ENCODE measurements around the gene STX4.

DNA sequence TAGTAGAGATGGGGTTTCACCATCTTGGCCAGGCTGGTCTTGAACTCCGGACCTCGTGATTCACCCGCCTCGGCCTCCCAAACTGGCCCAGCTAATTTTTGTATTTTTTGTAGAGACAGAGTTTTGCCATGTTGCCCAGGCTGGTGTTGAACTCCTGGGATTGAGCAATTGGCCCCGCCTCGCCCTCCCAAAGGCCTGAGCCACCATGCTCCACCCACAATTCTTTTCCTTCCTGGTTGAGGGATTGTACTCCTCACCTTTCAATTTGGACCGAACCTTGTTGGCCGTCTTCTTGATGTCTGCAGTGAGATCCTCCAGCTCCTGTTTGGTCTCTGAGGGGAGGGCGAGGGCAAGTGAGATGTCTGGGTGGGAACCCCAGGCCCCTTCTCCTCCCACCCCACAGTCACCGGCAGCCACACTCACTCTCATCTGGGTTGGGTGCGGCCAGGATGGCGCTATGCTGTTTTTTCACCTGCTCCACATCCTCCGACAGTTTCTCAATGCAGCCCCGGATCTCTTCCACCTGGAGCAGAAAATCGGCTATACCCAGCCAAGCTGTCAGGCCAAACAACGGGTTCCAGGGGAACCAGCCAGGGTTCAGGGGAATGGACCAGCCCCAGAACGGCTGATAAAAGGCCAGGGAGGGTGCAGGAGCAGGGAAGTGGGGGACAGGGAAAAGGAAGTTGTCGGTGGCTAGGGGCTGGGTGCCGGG is 32.5 kb upstream of the STX4 start:
- TF ChIP-seq ZNF274 (IDR thresholded peaks at IDR 0.05; ENCODE audit: low read depth, low read length) (no peak), YY1 (IDR thresholded peaks at IDR 0.05; ENCODE audit: insufficient read depth, insufficient read length) (no peak), SUZ12 (IDR thresholded peaks at IDR 0.05; ENCODE audit: extremely low read depth, insufficient read depth, insufficient read length) (no peak)

Data from NT2/D1 (cell line).